A673 (cell line): ENCODE data around the gene SLC47A2. TPM values are rescaled to one million over a fixed set of nuclear protein-coding genes. Genes with fewer than 3 reads are reported as not detected.

Source experiments
- BruUV-seq: library from RNA; stranded (reverse); fragments of 400-500 nt; replicated peaks from 2 replicates; lab custom pipeline; 2021; lab: Mats Ljungman, UMichigan
- CTCF ChIA-PET: fragments of 300-600 bp; sonication (Branson Sonifier 250); formaldehyde crosslinking; loops from one replicate; lab custom pipeline; 2022; ENCODE audit warnings: antibody characterized with exemption; lab: Charles Lee
- POLR2A ChIA-PET: fragments of 300-600 bp; sonication (Branson Sonifier 250); formaldehyde crosslinking; loops from one replicate; lab custom pipeline; 2022; ENCODE audit warnings: antibody characterized with exemption; ENCODE audit not compliant: low non-redundant PET; lab: Charles Lee
- DNase-seq: peaks from one replicate; pipeline ENCODE4 v3.0.0-alpha.2; 2015; ENCODE audit warnings: low spot score
- H3K27ac ChIP-seq: fragments of 200-600 bp; sonication (generic); 2 replicates; pipeline ENCODE4 v1.5.1; 2016; ENCODE audit warnings: mixed run types, low read depth, mild to moderate bottlenecking, mixed read lengths, antibody characterized with exemption, low read length; ENCODE audit not compliant: poor library complexity, severe bottlenecking
- H3K27me3 ChIP-seq: fragments of 200-600 bp; sonication (generic); replicated peaks from 2 replicates; pipeline ENCODE4 v1.6.1; 2017; ENCODE audit warnings: mixed run types, low read depth, mild to moderate bottlenecking, mixed read lengths, antibody characterized with exemption, low read length; ENCODE audit not compliant: insufficient read depth, poor library complexity
- H3K36me3 ChIP-seq: fragments of 200-600 bp; sonication (generic); 2 replicates; pipeline ENCODE4 v1.6.1; 2016; ENCODE audit warnings: mixed run types, mild to moderate bottlenecking, mixed read lengths, antibody characterized with exemption, low read length; ENCODE audit not compliant: insufficient read depth, poor library complexity, severe bottlenecking
- H3K4me1 ChIP-seq: fragments of 200-600 bp; sonication (generic); 2 replicates; pipeline ENCODE4 v1.6.1; 2017; ENCODE audit warnings: mixed run types, mild to moderate bottlenecking, mixed read lengths, antibody characterized with exemption, low read length; ENCODE audit not compliant: insufficient read depth, poor library complexity, severe bottlenecking
- H3K4me3 ChIP-seq: fragments of 200-600 bp; sonication (generic); 2 replicates; pipeline ENCODE4 v1.5.1; 2016; ENCODE audit warnings: low read depth, mixed run types, mild to moderate bottlenecking, mixed read lengths, low read length; ENCODE audit not compliant: poor library complexity, severe bottlenecking
- H3K9me3 ChIP-seq: fragments of 200-600 bp; sonication (generic); 2 replicates; pipeline ENCODE4 v1.6.1; 2016; ENCODE audit warnings: mixed run types, low read depth, mild to moderate bottlenecking, mixed read lengths, antibody characterized with exemption, low read length; ENCODE audit not compliant: poor library complexity, severe bottlenecking
- CTCF ChIP-seq: fragments of 300-800, 200-600 bp; sonication (generic); conservative IDR thresholded peaks from 2 replicates; pipeline ENCODE4 v1.5.1; 2017; ENCODE audit warnings: low read depth, mild to moderate bottlenecking, antibody characterized with exemption, low read length, moderate library complexity, mixed read lengths
- EZH2 ChIP-seq: fragments of 200-600 bp; sonication (generic); IDR thresholded peaks from 2 replicates; pipeline ENCODE4 v1.6.1; 2017; ENCODE audit warnings: borderline replicate concordance, low read depth, mild to moderate bottlenecking, mixed read lengths, antibody characterized with exemption, low read length; ENCODE audit not compliant: poor library complexity, severe bottlenecking
- intact Hi-C: fragments of 100-400 bp; cut with micrococcal nuclease; formaldehyde crosslinking; loops from one replicate; pipeline ENCODE4 v1.10.0; 2022; ENCODE audit not compliant: unreplicated experiment
- total RNA-seq: library from RNA; stranded (reverse); gene quantifications from 2 replicates; pipeline ENCODE4 v1.2.3, GENCODE V29; 2021

SLC47A2 gene
- total RNA-seq, 1 experiment from 2014 or later = not detected

- intact Hi-C loops = no loop called here
- no peaks in the 10 kb centered on the region for H3K9me3 ChIP-seq
- H3K4me1 ChIP-seq = no peaks in the 10 kb centered on the region
- H3K36me3 ChIP-seq = no peaks in the 10 kb centered on the region
- ChIA-PET CTCF (no interaction called here), POLR2A (interaction anchor here (0.6 kb wide), 1 partner anchor 111 kb away, joined by 5 read pairs; no protein-coding TSS in a partner anchor)
- BruUV-seq = no TSS peak
- DNase-seq = no peak
- TF ChIP-seq CTCF = no peak
- no peak for TF ChIP-seq EZH2
- H3K27ac ChIP-seq = no peak overlapping the region
- H3K4me3 ChIP-seq = no peak overlapping the region
- H3K27me3 ChIP-seq = no peaks in the 10 kb centered on the region
Measured at GRCh38 chr17:19741832-19742457, 25.6 kb upstream of the SLC47A2 start.

- Histone ChIP-seq H3K27me3 (no peaks in the 10 kb centered on the region), H3K27ac (no peak overlapping the region), H3K4me1 (no peaks in the 10 kb centered on the region), H3K9me3 (no peaks in the 10 kb centered on the region), H3K36me3 (no peaks in the 10 kb centered on the region), H3K4me3 (no peak overlapping the region)
- no peak for DNase-seq
- no peak for TF ChIP-seq EZH2
- TF ChIP-seq CTCF = no peak
- POLR2A ChIA-PET = no interaction called here
- CTCF ChIA-PET = interaction anchor here (1.2 kb wide), 1 partner anchor 22 kb away, joined by 3 read pairs; no protein-coding TSS in a partner anchor
- BruUV-seq = no TSS peak
- intact Hi-C loops = no loop called here
Measured at GRCh38 chr17:19740933-19741332, 24.5 kb upstream of the SLC47A2 start.

- no peak for TF ChIP-seq EZH2
- DNase-seq = no peak
- ChIA-PET CTCF (interaction anchor here (0.6 kb wide), 1 partner anchor 12 kb away, joined by 3 read pairs; no protein-coding TSS in a partner anchor), POLR2A (no interaction called here)
- intact Hi-C loops = no loop called here
- Histone ChIP-seq H3K9me3 (no peaks in the 10 kb centered on the region), H3K4me1 (no peaks in the 10 kb centered on the region), H3K27ac (no peak overlapping the region), H3K27me3 (no peaks in the 10 kb centered on the region), H3K4me3 (no peak overlapping the region), H3K36me3 (no peaks in the 10 kb centered on the region)
- BruUV-seq = no TSS peak
Measured at GRCh38 chr17:19739241-19740201, 23.1 kb upstream of the SLC47A2 start.
